Liver (tissue), 9 donors: ENCODE data around the gene PARD3B. TPM values are rescaled to one million over a fixed set of nuclear protein-coding genes. Genes with fewer than 3 reads are reported as not detected.

ENCODE experiments used
- DNase-seq: peaks from one replicate; pipeline ENCODE4 v3.0.0-alpha.2; 2017; ENCODE audit warnings: low spot score
- H3K27ac ChIP-seq, 2 donors: one replicate each; pipeline ENCODE4 v1.7.0; 2013; ENCODE audit warnings: inconsistent platforms in 2 of 2, low read length in 2 of 2, control low read depth in 1 of 2, low read depth in 1 of 2, mild to moderate bottlenecking in 1 of 2
- H3K27me3 ChIP-seq, 4 donors: one replicate each; pipeline versions ENCODE4 v1.6.1 to v1.7.0; 2013; ENCODE audit warnings: low read length in 3 of 4, inconsistent platforms in 1 of 4, mild to moderate bottlenecking in 1 of 4, moderate library complexity in 1 of 4; ENCODE audit not compliant: control insufficient read depth in 4 of 4, insufficient read depth in 4 of 4
- H3K36me3 ChIP-seq, 4 donors: one replicate each; pipeline versions ENCODE4 v1.6.1 to v1.7.0; 2013; ENCODE audit warnings: low read length in 3 of 4, mild to moderate bottlenecking in 3 of 4, low read depth in 1 of 4, moderate library complexity in 1 of 4; ENCODE audit not compliant: control insufficient read depth in 4 of 4, insufficient read depth in 3 of 4
- H3K4me1 ChIP-seq, 4 donors: one replicate each; pipeline versions ENCODE4 v1.6.1 to v1.7.0; 2013; ENCODE audit warnings: low read length in 3 of 4, mild to moderate bottlenecking in 3 of 4, moderate library complexity in 1 of 4; ENCODE audit not compliant: control insufficient read depth in 4 of 4, insufficient read depth in 4 of 4
- H3K4me3 ChIP-seq, 3 donors: one replicate each; pipeline versions ENCODE4 v1.6.1 to v1.7.0; 2013; ENCODE audit warnings: low read length in 3 of 3, control low read depth in 1 of 3, low read depth in 1 of 3, mild to moderate bottlenecking in 1 of 3
- H3K9ac ChIP-seq, 2 donors: one replicate each; pipeline ENCODE4 v1.7.0; 2013; ENCODE audit warnings: low read length in 2 of 2, mild to moderate bottlenecking in 2 of 2, moderate library complexity in 2 of 2, control low read depth in 1 of 2, low read depth in 1 of 2
- H3K9me3 ChIP-seq, 4 donors: one replicate each; pipeline versions ENCODE4 v1.6.1 to v1.7.0; 2013; ENCODE audit warnings: low read length in 3 of 4; ENCODE audit not compliant: control insufficient read depth in 4 of 4
- ATF3 ChIP-seq: IDR thresholded peaks from 2 replicates; pipeline ENCODE4 v1.6.1; 2016; ENCODE audit warnings: antibody characterized with exemption
- CTCF ChIP-seq: fragments of 150-350 bp; IDR thresholded peaks from 2 replicates; pipeline ENCODE4 v1.5.1; 2017; ENCODE audit warnings: improper control_type of control experiment, low read depth, low read length; ENCODE audit not compliant: missing input control
- FOXA1 ChIP-seq: IDR thresholded peaks from 2 replicates; pipeline ENCODE4 v1.6.1; 2016; ENCODE audit warnings: antibody characterized with exemption
- FOXA2 ChIP-seq: IDR thresholded peaks from 2 replicates; pipeline ENCODE4 v1.6.1; 2016; ENCODE audit warnings: antibody characterized with exemption
- GABPA ChIP-seq, 2 donors: IDR thresholded peaks in 1 of 2; conservative IDR thresholded peaks in 1 of 2; 2 replicates each; pipeline ENCODE4 v1.6.1; 2016; ENCODE audit warnings: antibody characterized with exemption in 2 of 2, mild to moderate bottlenecking in 1 of 2, moderate library complexity in 1 of 2
- HNF4A ChIP-seq, 2 donors: conservative IDR thresholded peaks; 2 replicates each; pipeline ENCODE4 v1.6.1; 2016; ENCODE audit warnings: antibody characterized with exemption in 2 of 2, mild to moderate bottlenecking in 2 of 2
- HNF4G ChIP-seq: IDR thresholded peaks from 2 replicates; pipeline ENCODE4 v1.6.1; 2016; ENCODE audit warnings: antibody characterized with exemption
- JUND ChIP-seq, 2 donors: IDR thresholded peaks; 2 replicates each; pipeline ENCODE4 v1.6.1; 2016; ENCODE audit warnings: antibody characterized with exemption in 2 of 2
- MAX ChIP-seq: IDR thresholded peaks from 2 replicates; pipeline ENCODE4 v1.6.1; 2016; ENCODE audit warnings: antibody characterized with exemption
- NR2F2 ChIP-seq: IDR thresholded peaks from 2 replicates; pipeline ENCODE4 v1.6.1; 2016; ENCODE audit warnings: antibody characterized with exemption
- RAD21 ChIP-seq, 2 donors: IDR thresholded peaks; 2 replicates each; pipeline ENCODE4 v1.6.1; 2016; ENCODE audit warnings: antibody characterized with exemption in 2 of 2, mild to moderate bottlenecking in 2 of 2
- REST ChIP-seq: IDR thresholded peaks from 2 replicates; pipeline ENCODE4 v1.6.1; 2016; ENCODE audit warnings: antibody characterized with exemption, mild to moderate bottlenecking
- RXRA ChIP-seq, 2 donors: IDR thresholded peaks; 2 replicates each; pipeline ENCODE4 v1.6.1; 2017 to 2018; ENCODE audit warnings: antibody characterized with exemption in 2 of 2, mild to moderate bottlenecking in 1 of 2
- SP1 ChIP-seq: IDR thresholded peaks from 2 replicates; pipeline ENCODE4 v1.6.1; 2018; ENCODE audit warnings: antibody characterized with exemption, mild to moderate bottlenecking
- TAF1 ChIP-seq: conservative IDR thresholded peaks from 2 replicates; pipeline ENCODE4 v1.6.1; 2016; ENCODE audit warnings: antibody characterized with exemption, mild to moderate bottlenecking
- YY1 ChIP-seq: IDR thresholded peaks from 2 replicates; pipeline ENCODE4 v1.6.1; 2016; ENCODE audit warnings: antibody characterized with exemption, mild to moderate bottlenecking
- WGBS: extraction: QIAGEN DNeasy Blood & Tissue Kit; methylation state at CpG from one replicate; pipeline ENCODE4 v1.1.7; 2013; 5-methylcytosine and 5-hydroxymethylcytosine counted together
- polyA plus RNA-seq, 2 donors: library from polyadenylated mRNA; stranded (reverse) in 1 of 2; unstranded in 1 of 2; fragments of 200-250 nt in 1 of 2; fragments of >200 nt in 1 of 2; fragmentation: Nextera tagmentation in 1 of 2; extraction: Ambion mirVana in 1 of 2; gene quantifications; one replicate each; pipeline versions ENCODE4 v1.2.1 to v1.2.3, GENCODE V29; 2013 to 2015
- total RNA-seq, 2 donors: library from RNA; depleted of rRNA; stranded (reverse); fragments of >200 nt; gene quantifications; one replicate each; pipeline ENCODE4 v1.2.3, GENCODE V29; 2014
- donor health status: healthy.
- donor health status: healthy.
- donor health status: healthy.
- donor health status: healthy.
- donor health status: healthy.

The PARD3B gene
- total and polyA plus RNA-seq, 4 donors: 1.1 to 10.3 (median 3.7) TPM

- Histone ChIP-seq H3K36me3 (no peaks in the 10 kb centered on the region), H3K4me1 (no peaks in the 10 kb centered on the region), H3K27me3 (no peaks in the 10 kb centered on the region), H3K9me3 (no peaks in the 10 kb centered on the region), H3K4me3 (no peak overlapping the region), H3K27ac (no peak overlapping the region), H3K9ac (no peak overlapping the region)
- WGBS: 85% methylated on average over 2 of the region's 2 CpGs
- TF ChIP-seq ATF3 (no peak), MAX (no peak), SP1 (no peak), GABPA (IDR thresholded peaks at IDR 0.05 in 1 of 2, conservative IDR thresholded peaks at IDR 0.05 in 1 of 2) (no peak), FOXA2 (no peak), JUND (IDR thresholded peaks at IDR 0.05) (no peak), FOXA1 (no peak), HNF4G (no peak), HNF4A (conservative IDR thresholded peaks at IDR 0.05) (no peak), REST (no peak), NR2F2 (no peak), TAF1 (no peak), CTCF (no peak), RAD21 (IDR thresholded peaks at IDR 0.05) (no peak)
- no peak for DNase-seq
Measured at GRCh38 chr2:205582366-205582765, 1037.1 kb downstream of the PARD3B start.

- no peak for DNase-seq
- no peak for TF ChIP-seq FOXA1
- TF ChIP-seq FOXA2: no peak
- TF ChIP-seq GABPA (IDR thresholded peaks at IDR 0.05 in 1 of 2, conservative IDR thresholded peaks at IDR 0.05 in 1 of 2): no peak
- no peak for TF ChIP-seq YY1
- no peak for TF ChIP-seq SP1
- no peak for TF ChIP-seq REST
- TF ChIP-seq RAD21 (IDR thresholded peaks at IDR 0.05): no peak
- no peak for TF ChIP-seq CTCF
- TF ChIP-seq JUND (IDR thresholded peaks at IDR 0.05): no peak
- no peak for TF ChIP-seq MAX
- TF ChIP-seq NR2F2: no peak
- no peak for TF ChIP-seq HNF4G
- TF ChIP-seq HNF4A (conservative IDR thresholded peaks at IDR 0.05): no peak
- no peak for TF ChIP-seq ATF3
- no peak for TF ChIP-seq RXRA (IDR thresholded peaks at IDR 0.05)
- Histone ChIP-seq H3K9ac (no peak overlapping the region), H3K4me3 (no peak overlapping the region), H3K9me3 (no peaks in the 10 kb centered on the region), H3K27me3 (no peaks in the 10 kb centered on the region), H3K36me3 (no peaks in the 10 kb centered on the region), H3K27ac (no peak overlapping the region), H3K4me1 (no peaks in the 10 kb centered on the region)
- 82% methylated on average over 10 of the region's 10 CpGs for WGBS
Measured at GRCh38 chr2:205585449-205586383, 1040.4 kb downstream of the PARD3B start.
